PC-9 (cell line): Measurements from ENCODE around the gene RAP1GAP2. TPM values are rescaled to one million over a fixed set of nuclear protein-coding genes. Genes with fewer than 3 reads are reported as not detected.

ENCODE experiments used
- BruUV-seq: library from RNA; stranded (reverse); fragments of 400-500 nt; replicated peaks from 2 replicates; lab custom pipeline; 2021; lab: Mats Ljungman, UMichigan
- CTCF ChIA-PET: fragments of 300-600 bp; sonication (Branson Sonifier 250); formaldehyde crosslinking; loops from one replicate; lab custom pipeline; 2022; ENCODE audit warnings: antibody characterized with exemption; lab: Charles Lee
- POLR2A ChIA-PET: fragments of 300-600 bp; sonication (Branson Sonifier 250); formaldehyde crosslinking; loops from one replicate; lab custom pipeline; 2022; ENCODE audit warnings: antibody characterized with exemption; ENCODE audit not compliant: unreplicated experiment; lab: Charles Lee
- DNase-seq, 2 experiments: peaks; one replicate each; pipeline versions ENCODE4 v3.0.0 to v3.0.0-alpha.2; 2015 to 2022; ENCODE audit warnings: mixed read lengths in 1 of 2
- H2AFZ ChIP-seq: fragments of 200-600 bp; sonication (generic); 2 replicates; pipeline ENCODE4 v1.8.1; 2017; ENCODE audit warnings: antibody characterized with exemption
- H3F3A ChIP-seq: fragments of 200-600 bp; sonication (generic); 2 replicates; pipeline ENCODE4 v1.8.1; 2017; ENCODE audit warnings: antibody characterized with exemption, mild to moderate bottlenecking, low read depth; ENCODE audit not compliant: insufficient read depth
- H3K27ac ChIP-seq: fragments of 200-600 bp; sonication (generic); 2 replicates; pipeline ENCODE4 v1.6.1; 2016; ENCODE audit warnings: mixed run types
- H3K27me3 ChIP-seq: fragments of 200-600 bp; sonication (generic); 2 replicates; pipeline ENCODE4 v1.6.1; 2016; ENCODE audit warnings: low read depth, mixed run types; ENCODE audit not compliant: insufficient read depth
- H3K36me3 ChIP-seq: fragments of 200-600 bp; sonication (generic); 2 replicates; pipeline ENCODE4 v1.6.1; 2016; ENCODE audit warnings: low read depth, mixed run types
- H3K4me1 ChIP-seq: fragments of 200-600 bp; sonication (generic); replicated peaks from 2 replicates; pipeline ENCODE4 v1.6.1; 2016; ENCODE audit warnings: mixed run types; ENCODE audit not compliant: insufficient read depth
- H3K4me2 ChIP-seq: fragments of 200-600 bp; sonication (generic); 2 replicates; pipeline ENCODE4 v1.6.1; 2017; ENCODE audit warnings: mixed run types
- H3K4me3 ChIP-seq: fragments of 200-600 bp; sonication (generic); 2 replicates; pipeline ENCODE4 v1.6.1; 2016; ENCODE audit warnings: mixed run types
- H3K79me2 ChIP-seq: fragments of 200-600 bp; sonication (generic); 2 replicates; pipeline ENCODE4 v1.6.1; 2017; ENCODE audit warnings: low read depth, mixed run types
- H3K9me2 ChIP-seq: fragments of 200-600 bp; sonication (generic); 2 replicates; pipeline ENCODE4 v1.8.1; 2017; ENCODE audit warnings: mild to moderate bottlenecking; ENCODE audit not compliant: insufficient read depth
- H3K9me3 ChIP-seq: fragments of 200-600 bp; sonication (generic); 2 replicates; pipeline ENCODE4 v1.8.1; 2016; ENCODE audit warnings: low read depth; ENCODE audit not compliant: insufficient read depth
- H4K20me1 ChIP-seq: fragments of 200-600 bp; sonication (generic); 2 replicates; pipeline ENCODE4 v1.8.1; 2017; ENCODE audit not compliant: insufficient read depth
- EZH2 ChIP-seq: fragments of 200-600 bp; sonication (generic); IDR thresholded peaks from 2 replicates; pipeline ENCODE4 v1.8.0; 2017; ENCODE audit warnings: antibody characterized with exemption, low read depth
- intact Hi-C: fragments of 100-400 bp; cut with micrococcal nuclease; formaldehyde crosslinking; loops from one replicate; pipeline ENCODE4 v1.10.0; 2022; ENCODE audit not compliant: unreplicated experiment
- total RNA-seq: library from RNA; stranded (reverse); gene quantifications from 2 replicates; pipeline ENCODE4 v1.2.3, GENCODE V29; 2021
- TF ChIP-seq, protein P1 (sequence below): fragments of 200-600 bp; sonication (generic); conservative IDR thresholded peaks from 2 replicates; pipeline ENCODE4 v1.6.1; 2017; ENCODE audit warnings: mixed run types, antibody characterized with exemption, mild to moderate bottlenecking, moderate library complexity

The RAP1GAP2 gene
- total RNA-seq, 1 experiment from 2014 or later: 10.1 TPM

DNA sequence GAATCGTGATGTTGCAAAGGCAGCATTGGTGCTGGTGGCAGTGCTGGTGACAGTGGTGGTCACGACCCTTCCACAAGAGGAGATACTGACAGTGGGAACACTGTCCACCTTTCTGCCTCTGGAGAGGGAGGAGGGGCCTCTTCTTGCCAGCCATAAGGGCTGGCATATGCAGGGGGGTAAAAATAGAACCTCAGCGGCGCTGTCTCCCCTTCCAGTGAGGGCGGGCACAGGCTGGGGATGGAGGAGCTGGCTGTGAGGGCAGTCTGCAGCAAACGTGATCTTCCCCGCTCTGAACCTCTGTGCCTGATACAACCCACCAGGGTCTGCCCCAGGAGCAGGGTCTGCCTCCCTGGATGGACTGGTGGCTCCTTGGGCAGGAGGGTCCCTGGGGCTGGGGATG lies 3.4 kb downstream of the RAP1GAP2 start:
- no TSS peak for BruUV-seq

GRCh38 chr17:2800367-2800766 lies 4.1 kb downstream of the RAP1GAP2 start:
- Histone ChIP-seq H3K79me2 (no peaks in the 10 kb centered on the region), H3K4me1 (peaks cover 4% of the 10 kb centered on the region; the same call in 1 of the 2 replicates), H4K20me1 (no peaks in the 10 kb centered on the region), H3K36me3 (no peaks in the 10 kb centered on the region), H3K4me3 (no peak overlapping the region), H3K9me2 (no peaks in the 10 kb centered on the region), H2AFZ (no peak overlapping the region), H3K4me2 (no peak overlapping the region), H3K9me3 (no peaks in the 10 kb centered on the region), H3K27ac (no peak overlapping the region), H3F3A (peaks cover 8% of the 10 kb centered on the region; the same call in 1 of the 2 replicates), H3K27me3 (peaks cover 28% of the 10 kb centered on the region)
- BruUV-seq: no TSS peak
- no peak for DNase-seq
- no peak for TF ChIP-seq EZH2
- TF ChIP-seq, protein P1, sequence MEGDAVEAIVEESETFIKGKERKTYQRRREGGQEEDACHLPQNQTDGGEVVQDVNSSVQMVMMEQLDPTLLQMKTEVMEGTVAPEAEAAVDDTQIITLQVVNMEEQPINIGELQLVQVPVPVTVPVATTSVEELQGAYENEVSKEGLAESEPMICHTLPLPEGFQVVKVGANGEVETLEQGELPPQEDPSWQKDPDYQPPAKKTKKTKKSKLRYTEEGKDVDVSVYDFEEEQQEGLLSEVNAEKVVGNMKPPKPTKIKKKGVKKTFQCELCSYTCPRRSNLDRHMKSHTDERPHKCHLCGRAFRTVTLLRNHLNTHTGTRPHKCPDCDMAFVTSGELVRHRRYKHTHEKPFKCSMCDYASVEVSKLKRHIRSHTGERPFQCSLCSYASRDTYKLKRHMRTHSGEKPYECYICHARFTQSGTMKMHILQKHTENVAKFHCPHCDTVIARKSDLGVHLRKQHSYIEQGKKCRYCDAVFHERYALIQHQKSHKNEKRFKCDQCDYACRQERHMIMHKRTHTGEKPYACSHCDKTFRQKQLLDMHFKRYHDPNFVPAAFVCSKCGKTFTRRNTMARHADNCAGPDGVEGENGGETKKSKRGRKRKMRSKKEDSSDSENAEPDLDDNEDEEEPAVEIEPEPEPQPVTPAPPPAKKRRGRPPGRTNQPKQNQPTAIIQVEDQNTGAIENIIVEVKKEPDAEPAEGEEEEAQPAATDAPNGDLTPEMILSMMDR: no peak
- CTCF ChIA-PET: no interaction called here
- POLR2A ChIA-PET: no interaction called here
- intact Hi-C loops: no loop called here

More for the DNA sequence above, 3.4 kb downstream of the RAP1GAP2 start:
- POLR2A ChIA-PET: no interaction called here
- H3K9me2 ChIP-seq: no peaks in the 10 kb centered on the region
- H3K4me2 ChIP-seq: no peak overlapping the region
- H4K20me1 ChIP-seq: no peaks in the 10 kb centered on the region
- no peaks in the 10 kb centered on the region for H3K79me2 ChIP-seq
- H3K9me3 ChIP-seq: no peaks in the 10 kb centered on the region
- intact Hi-C loops: no loop called here
- H3K27ac ChIP-seq: no peak overlapping the region
- no peak overlapping the region for H3K4me3 ChIP-seq
- no peak overlapping the region for H2AFZ ChIP-seq
- no peak for DNase-seq
- H3K36me3 ChIP-seq: no peaks in the 10 kb centered on the region
- CTCF ChIA-PET: no interaction called here
- H3K27me3 ChIP-seq: peaks cover 28% of the 10 kb centered on the region
- TF ChIP-seq EZH2: no peak
- TF ChIP-seq, protein P1: no peak
- peaks cover 8% of the 10 kb centered on the region; the same call in 1 of the 2 replicates for H3F3A ChIP-seq
- peaks cover 4% of the 10 kb centered on the region; the same call in 1 of the 2 replicates for H3K4me1 ChIP-seq

DNA sequence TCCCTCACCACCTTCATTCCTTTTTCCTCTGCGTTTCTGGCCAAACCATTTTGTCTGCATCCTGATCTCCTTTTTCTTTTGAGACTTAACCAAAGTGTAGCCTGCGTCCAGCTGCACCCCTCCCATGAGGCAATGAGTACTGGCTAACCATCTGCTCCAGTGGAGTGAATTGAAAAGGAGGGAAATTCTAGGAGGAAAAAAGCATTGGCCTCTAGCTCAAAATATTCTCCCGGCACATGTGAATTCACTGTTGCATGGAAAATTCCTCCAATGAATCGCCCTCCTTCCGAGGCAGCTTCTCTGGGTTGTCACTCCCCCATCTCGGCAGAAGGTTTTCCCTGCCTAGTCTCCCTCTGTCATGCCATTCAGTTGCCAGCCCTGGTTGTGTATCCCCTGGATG lies 5.6 kb downstream of the RAP1GAP2 start:
- no peaks in the 10 kb centered on the region for H3K79me2 ChIP-seq
- no TSS peak for BruUV-seq
- no peaks in the 10 kb centered on the region for H3K4me1 ChIP-seq
- peaks cover 6% of the 10 kb centered on the region; the same call in 1 of the 2 replicates for H3F3A ChIP-seq
- no peaks in the 10 kb centered on the region for H3K9me2 ChIP-seq
- no peak overlapping the region for H3K27ac ChIP-seq
- peaks cover 23% of the 10 kb centered on the region for H3K27me3 ChIP-seq
- intact Hi-C loops: no loop called here
- CTCF ChIA-PET: no interaction called here
- no peaks in the 10 kb centered on the region for H4K20me1 ChIP-seq
- POLR2A ChIA-PET: no interaction called here
- H3K36me3 ChIP-seq: no peaks in the 10 kb centered on the region
- H2AFZ ChIP-seq: no peak overlapping the region
- no peak overlapping the region for H3K4me2 ChIP-seq
- no peak overlapping the region for H3K4me3 ChIP-seq
- TF ChIP-seq, protein P1: no peak
- no peak for TF ChIP-seq EZH2
- H3K9me3 ChIP-seq: no peaks in the 10 kb centered on the region
- DNase-seq: no peak
